BE2C (cell line): ENCODE data around the gene USP54.

Experiments used
- DNase-seq: peaks from one replicate; pipeline ENCODE4 v3.0.0-alpha.2; 2020
- H3K27me3 ChIP-seq: fragments of 250-450 bp; sonication (Bioruptor Pico); 2 replicates; pipeline ENCODE4 v1.5.1; 2020; ENCODE audit warnings: mild to moderate bottlenecking
- H3K36me3 ChIP-seq: fragments of 250-450 bp; sonication (Bioruptor Pico); 2 replicates; pipeline ENCODE4 v1.5.1; 2020; ENCODE audit warnings: mild to moderate bottlenecking
- H3K4me1 ChIP-seq: fragments of 250-450 bp; sonication (Bioruptor Pico); 2 replicates; pipeline ENCODE4 v1.5.1; 2020
- H3K4me3 ChIP-seq: 2 replicates; pipeline ENCODE4 v1.5.1; 2011; ENCODE audit warnings: low read depth, low read length
- H3K9me3 ChIP-seq: fragments of 250-450 bp; sonication (Bioruptor Pico); 2 replicates; pipeline ENCODE4 v1.5.1; 2020
- TF ChIP-seq, protein P1 (sequence below): IDR thresholded peaks from 2 replicates; pipeline ENCODE4 v1.5.1; 2012; ENCODE audit warnings: mild to moderate bottlenecking, low read depth, low read length

USP54 gene

DNA sequence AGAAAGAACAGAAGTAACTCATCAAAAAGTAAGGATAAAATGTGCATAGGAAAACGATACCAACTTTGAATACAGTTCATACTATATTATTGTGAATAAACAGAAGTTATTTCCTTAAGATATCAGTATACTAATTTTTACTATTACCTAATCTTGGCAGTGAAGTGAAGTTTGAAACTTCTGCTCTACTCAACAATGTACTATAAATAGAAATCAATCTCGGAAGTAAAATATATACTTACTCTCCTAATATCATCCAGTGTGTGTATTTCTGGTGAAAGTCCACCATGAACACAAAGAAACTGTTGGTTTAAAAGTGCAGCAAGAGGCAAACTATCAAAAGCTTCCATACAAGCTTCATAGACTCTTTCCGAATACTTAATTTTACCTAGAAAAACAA is 119.9 kb downstream of the USP54 start:
- Histone ChIP-seq H3K9me3 (no peaks in the 10 kb centered on the region), H3K27me3 (no peaks in the 10 kb centered on the region), H3K4me1 (no peaks in the 10 kb centered on the region), H3K4me3 (no peak overlapping the region), H3K36me3 (peaks cover 30% of the 10 kb centered on the region)
- TF ChIP-seq, protein P1, sequence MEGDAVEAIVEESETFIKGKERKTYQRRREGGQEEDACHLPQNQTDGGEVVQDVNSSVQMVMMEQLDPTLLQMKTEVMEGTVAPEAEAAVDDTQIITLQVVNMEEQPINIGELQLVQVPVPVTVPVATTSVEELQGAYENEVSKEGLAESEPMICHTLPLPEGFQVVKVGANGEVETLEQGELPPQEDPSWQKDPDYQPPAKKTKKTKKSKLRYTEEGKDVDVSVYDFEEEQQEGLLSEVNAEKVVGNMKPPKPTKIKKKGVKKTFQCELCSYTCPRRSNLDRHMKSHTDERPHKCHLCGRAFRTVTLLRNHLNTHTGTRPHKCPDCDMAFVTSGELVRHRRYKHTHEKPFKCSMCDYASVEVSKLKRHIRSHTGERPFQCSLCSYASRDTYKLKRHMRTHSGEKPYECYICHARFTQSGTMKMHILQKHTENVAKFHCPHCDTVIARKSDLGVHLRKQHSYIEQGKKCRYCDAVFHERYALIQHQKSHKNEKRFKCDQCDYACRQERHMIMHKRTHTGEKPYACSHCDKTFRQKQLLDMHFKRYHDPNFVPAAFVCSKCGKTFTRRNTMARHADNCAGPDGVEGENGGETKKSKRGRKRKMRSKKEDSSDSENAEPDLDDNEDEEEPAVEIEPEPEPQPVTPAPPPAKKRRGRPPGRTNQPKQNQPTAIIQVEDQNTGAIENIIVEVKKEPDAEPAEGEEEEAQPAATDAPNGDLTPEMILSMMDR, result no peak
- DNase-seq, result no peak

DNA sequence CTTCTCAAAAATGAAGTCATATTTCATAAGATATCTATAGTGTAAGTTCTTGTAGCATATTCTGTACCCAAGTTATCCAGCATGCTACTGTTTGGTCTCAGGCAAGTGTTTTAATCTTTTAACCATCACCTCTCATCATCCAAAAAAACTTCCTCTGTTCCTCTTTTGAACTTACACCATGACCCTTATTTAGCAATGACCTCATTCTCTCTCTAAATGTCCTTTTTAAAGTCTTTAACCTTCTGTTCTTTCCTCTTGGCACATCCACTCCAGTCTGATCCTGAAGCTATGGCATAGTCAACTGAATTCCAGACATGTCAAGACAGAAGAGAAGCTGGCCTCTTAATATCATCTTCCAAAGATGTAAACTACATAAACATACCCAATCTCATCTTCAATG is 121.6 kb downstream of the USP54 start:
- Histone ChIP-seq H3K27me3 (no peaks in the 10 kb centered on the region), H3K4me3 (no peak overlapping the region)

DNA sequence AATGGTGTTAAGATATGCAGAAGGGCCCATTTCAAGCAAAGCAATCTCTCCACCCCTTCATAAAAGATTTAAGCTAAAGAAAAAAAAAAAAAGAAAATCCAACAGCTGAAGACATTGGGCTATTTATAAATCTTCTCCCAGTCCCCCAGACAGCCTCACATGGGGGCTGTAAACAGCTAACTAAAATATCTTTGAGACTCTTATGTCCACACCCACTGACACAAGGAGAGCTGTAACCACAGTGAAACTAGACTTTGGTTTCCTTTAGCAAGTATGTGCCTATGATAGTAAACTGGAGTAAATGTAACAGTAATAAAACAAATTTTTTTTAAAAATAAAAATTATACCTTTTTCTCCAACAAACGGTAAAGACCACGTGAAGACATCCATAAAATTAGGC is 123.9 kb downstream of the USP54 start:
- Histone ChIP-seq H3K36me3 (peaks cover 20% of the 10 kb centered on the region), H3K27me3 (no peaks in the 10 kb centered on the region)

More for the DNA sequence above, 121.6 kb downstream of the USP54 start:
- H3K4me1 ChIP-seq, result no peaks in the 10 kb centered on the region
- DNase-seq, result no peak
- H3K36me3 ChIP-seq, result peaks cover 23% of the 10 kb centered on the region
- TF ChIP-seq, protein P1, result no peak
- no peaks in the 10 kb centered on the region for H3K9me3 ChIP-seq

DNA sequence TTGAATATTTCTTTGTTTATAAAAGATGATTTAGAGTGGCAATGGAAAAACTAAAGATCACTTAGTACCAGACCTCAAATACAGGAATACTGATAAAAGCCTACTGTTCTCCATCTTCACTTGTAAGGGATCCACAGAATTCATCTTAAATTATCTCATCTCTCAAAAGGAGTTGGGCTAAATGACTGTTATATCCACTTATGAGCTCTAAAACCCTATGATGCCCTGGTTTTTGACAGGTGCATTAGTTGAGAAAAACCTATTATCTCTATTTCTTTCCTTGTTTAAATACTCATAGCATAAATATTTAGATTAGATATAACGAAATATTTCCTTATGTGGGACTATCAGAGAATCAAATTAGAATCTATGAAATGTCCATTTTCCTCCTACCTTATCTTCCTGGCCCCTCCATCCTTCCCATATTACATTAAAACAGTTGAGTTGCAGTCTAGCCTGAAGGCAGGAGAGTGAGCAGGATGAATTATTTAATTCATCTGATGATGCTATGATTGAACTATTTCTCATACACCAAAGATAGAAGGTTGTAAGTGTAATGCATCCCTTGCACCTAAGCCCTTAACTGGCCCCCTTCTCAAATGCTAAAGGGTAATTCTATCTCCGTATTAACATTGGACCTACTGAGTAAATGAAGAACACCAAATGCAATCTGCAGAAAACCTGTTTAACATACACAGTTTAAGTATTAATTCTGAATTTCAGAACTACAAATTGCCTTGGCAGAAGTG is 125.0 kb downstream of the USP54 start:
- TF ChIP-seq, protein P1, result no peak
- no peak for DNase-seq
- no peaks in the 10 kb centered on the region for H3K4me1 ChIP-seq
- H3K36me3 ChIP-seq, result peaks cover 20% of the 10 kb centered on the region
- H3K9me3 ChIP-seq, result no peaks in the 10 kb centered on the region
- H3K27me3 ChIP-seq, result no peaks in the 10 kb centered on the region
- no peak overlapping the region for H3K4me3 ChIP-seq

More for the DNA sequence above, 123.9 kb downstream of the USP54 start:
- Histone ChIP-seq H3K4me1 (no peaks in the 10 kb centered on the region), H3K4me3 (no peak overlapping the region), H3K9me3 (no peaks in the 10 kb centered on the region)
- TF ChIP-seq, protein P1, result no peak
- DNase-seq, result no peak

DNA sequence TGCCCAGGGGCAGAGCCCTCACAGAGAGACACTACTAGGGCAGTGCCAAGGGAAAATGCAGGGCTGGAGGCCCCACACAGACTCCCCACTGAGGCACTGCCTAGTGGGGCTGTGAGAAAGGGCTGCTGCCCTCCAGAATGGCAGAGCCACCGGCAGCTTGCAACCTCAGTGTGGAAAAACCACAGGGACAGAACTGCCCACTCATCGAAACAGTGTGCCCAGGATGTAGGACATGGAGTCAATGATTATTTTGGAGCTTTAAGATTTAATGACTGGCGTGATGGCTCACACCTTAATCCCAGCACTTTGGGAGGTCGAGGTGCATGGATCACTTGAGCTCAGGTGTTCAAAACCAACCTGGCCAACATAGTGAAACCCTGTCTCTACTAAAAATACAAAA is 130.2 kb downstream of the USP54 start:
- no peaks in the 10 kb centered on the region for H3K4me1 ChIP-seq
- TF ChIP-seq, protein P1, result no peak
- no peak overlapping the region for H3K4me3 ChIP-seq
- H3K36me3 ChIP-seq, result no peaks in the 10 kb centered on the region; the same call in 1 of the 2 replicates
- H3K9me3 ChIP-seq, result no peaks in the 10 kb centered on the region
- H3K27me3 ChIP-seq, result no peaks in the 10 kb centered on the region
- no peak for DNase-seq

DNA sequence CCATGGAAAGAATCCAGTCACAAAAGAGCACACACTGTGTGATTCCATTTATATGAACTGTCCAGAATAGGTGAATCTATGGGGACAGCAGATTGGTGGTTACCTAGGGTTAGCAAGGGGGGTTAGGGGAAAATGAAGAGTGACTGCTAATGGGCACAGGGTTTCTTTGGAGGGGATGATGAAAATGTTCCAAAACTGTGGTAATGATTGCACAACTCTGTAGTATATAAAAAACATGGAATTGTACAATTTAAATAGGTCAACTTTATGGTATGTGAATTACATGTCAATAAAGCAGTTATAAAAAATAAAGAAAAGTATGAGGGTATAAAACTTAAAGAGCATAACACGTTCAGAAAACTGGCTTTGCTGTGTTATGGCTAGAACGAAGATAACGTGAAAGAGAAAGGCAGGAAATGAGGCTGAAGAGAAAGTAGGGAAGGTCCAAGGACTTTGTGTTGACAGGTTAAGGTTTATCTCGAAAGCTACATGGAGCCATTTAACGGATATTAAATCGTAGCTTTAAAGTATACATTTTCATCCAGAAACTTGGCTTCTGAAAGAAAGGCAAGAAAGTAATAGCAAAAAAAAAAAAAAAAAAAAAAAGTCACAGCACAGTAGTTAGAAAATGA is 131.3 kb downstream of the USP54 start:
- DNase-seq, result no peak
- TF ChIP-seq, protein P1, result no peak
- no peaks in the 10 kb centered on the region; the same call in 1 of the 2 replicates for H3K36me3 ChIP-seq

More for the DNA sequence above, 131.3 kb downstream of the USP54 start:
- Histone ChIP-seq H3K27me3 (no peaks in the 10 kb centered on the region), H3K4me3 (no peak overlapping the region), H3K9me3 (no peaks in the 10 kb centered on the region), H3K4me1 (no peaks in the 10 kb centered on the region)
